ENCODE measurements around the gene SUPT20HL1. TPM values are rescaled to one million over a fixed set of nuclear protein-coding genes. Genes with fewer than 3 reads are reported as not detected.

Gene SUPT20HL1
- polyA plus RNA-seq, 3 donors from 2014 or later, result not detected

DNA sequence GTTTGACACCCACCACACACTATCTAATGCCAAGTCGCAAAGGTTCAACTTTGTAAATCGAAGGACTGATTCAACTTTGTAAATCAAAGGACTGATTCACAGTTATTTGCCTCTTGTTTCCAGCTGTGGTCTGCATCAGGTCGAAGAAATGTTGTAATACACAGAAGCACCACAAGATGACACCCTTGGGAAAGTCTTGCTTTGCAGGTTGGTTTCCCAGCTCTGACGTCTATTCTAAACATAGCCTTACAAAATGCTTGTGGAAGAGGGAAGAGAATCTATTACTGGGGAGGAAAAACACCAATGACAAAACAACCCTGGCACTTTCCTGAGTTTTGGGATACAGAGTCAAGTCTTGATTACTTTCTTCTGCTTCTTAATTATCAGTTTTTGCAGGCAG, 35.3 kb downstream of the SUPT20HL1 start:
- H3K9me3 Mint-ChIP-seq, result no peaks in the 10 kb centered on the region
- peaks cover 0 to 6% (median 1%) of the 10 kb centered on the region in 3 donors for H3K27me3 Mint-ChIP-seq (ENCODE audit: low read depth in 3 of 3)
- no peak overlapping the region for H3K27ac Mint-ChIP-seq
- peak; percentile 50 to 61 (median 58) for DNase-seq
- H3K4me3 Mint-ChIP-seq, result no peak overlapping the region
- peaks cover 0 to 6% of the 10 kb centered on the region in 2 donors for H3K4me1 Mint-ChIP-seq
- no peaks in the 10 kb centered on the region for H3K36me3 Mint-ChIP-seq

DNA sequence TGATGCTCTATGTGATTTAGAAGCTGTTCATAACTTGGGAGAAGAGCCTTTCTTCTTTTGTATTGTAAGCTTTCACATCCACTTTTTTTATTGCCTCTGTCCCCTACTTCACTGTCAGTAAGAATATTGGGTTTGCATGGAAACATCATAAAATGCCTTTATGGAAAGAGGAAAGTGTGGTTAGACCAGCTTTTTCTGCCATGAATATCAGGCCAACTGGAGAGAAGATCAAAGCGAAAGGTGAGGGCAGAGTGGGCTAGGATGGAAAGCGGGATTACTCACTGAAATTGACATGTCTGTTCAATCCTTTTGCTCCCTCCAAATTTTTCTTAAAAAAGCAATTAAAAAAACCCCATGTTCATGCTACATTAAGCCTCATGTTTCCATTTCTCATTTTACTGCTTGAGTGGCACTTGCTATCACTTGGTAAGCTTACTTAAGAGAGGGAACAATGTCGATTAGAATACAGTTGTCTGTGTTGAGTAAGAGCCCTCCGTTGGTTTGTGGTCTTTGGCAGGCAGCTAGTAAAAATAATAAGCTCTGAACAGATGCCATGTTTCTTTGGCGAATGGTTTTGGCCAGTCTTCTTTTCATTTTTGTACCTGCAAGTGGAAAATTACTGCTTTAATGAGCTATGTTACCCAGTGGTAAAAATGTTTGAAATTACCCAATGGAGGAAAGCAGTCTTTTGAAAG, 35.9 kb downstream of the SUPT20HL1 start:
- Mint-ChIP-seq H3K36me3 (no peaks in the 10 kb centered on the region), H3K27ac (no peak overlapping the region), H3K27me3 (ENCODE audit: low read depth in 3 of 3) (peaks cover 0 to 6% (median 0%) of the 10 kb centered on the region in 3 donors), H3K9me3 (no peaks in the 10 kb centered on the region), H3K4me1 (peaks cover 0 to 6% of the 10 kb centered on the region in 2 donors), H3K4me3 (no peak overlapping the region)
- no peak for DNase-seq

DNA sequence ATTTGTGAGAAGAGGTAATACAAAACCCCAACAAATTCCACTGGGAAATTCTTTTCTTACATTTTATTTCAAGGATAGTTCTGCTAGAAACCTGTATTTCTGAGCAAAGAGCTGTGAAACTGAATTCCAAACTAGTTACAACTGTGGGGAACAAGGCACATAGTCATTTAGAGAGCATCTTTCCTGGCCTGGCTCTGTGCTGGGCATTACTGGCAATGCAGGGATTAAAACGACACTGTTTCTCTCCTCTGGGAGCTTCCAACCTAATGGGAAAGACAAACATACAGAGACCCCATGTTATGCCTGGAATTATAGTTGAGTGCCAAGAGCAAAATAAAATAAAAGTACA, 36.5 kb downstream of the SUPT20HL1 start:
- H3K9me3 Mint-ChIP-seq, result no peaks in the 10 kb centered on the region
- no peak overlapping the region for H3K27ac Mint-ChIP-seq

DNA sequence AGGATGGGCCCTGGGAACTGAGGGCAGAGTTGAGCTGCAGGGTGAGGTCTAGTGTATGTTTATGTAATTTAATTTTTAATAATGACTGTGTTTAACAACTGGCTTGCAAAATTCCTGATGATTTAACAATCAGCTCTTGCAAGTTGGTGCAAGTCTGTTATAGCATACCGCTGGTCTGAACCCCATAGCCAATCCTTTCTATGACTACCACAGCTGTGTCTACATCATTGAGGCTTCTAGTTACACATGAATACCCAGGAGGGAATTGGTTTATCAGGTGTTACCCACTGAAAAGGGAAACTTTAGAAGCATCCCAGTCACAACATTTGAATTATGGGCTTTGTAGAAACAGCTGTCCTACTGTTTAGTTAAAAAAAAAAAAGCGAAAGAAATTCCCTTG, 38.3 kb downstream of the SUPT20HL1 start:
- no peak overlapping the region for H3K27ac Mint-ChIP-seq
- H3K4me1 Mint-ChIP-seq, result peaks cover 0 to 6% of the 10 kb centered on the region in 2 donors
- peaks cover 0 to 3% (median 0%) of the 10 kb centered on the region in 3 donors for H3K27me3 Mint-ChIP-seq (ENCODE audit: low read depth in 3 of 3)
- DNase-seq, result no peak
- H3K4me3 Mint-ChIP-seq, result no peak overlapping the region
- H3K36me3 Mint-ChIP-seq, result no peaks in the 10 kb centered on the region
- H3K9me3 Mint-ChIP-seq, result no peaks in the 10 kb centered on the region

More for the DNA sequence above, 36.5 kb downstream of the SUPT20HL1 start:
- Mint-ChIP-seq H3K27me3 (ENCODE audit: low read depth in 3 of 3) (peaks cover 0 to 3% (median 0%) of the 10 kb centered on the region in 3 donors), H3K4me1 (peaks cover 0 to 6% of the 10 kb centered on the region in 2 donors), H3K4me3 (no peak overlapping the region), H3K36me3 (no peaks in the 10 kb centered on the region)
- no peak for DNase-seq

DNA sequence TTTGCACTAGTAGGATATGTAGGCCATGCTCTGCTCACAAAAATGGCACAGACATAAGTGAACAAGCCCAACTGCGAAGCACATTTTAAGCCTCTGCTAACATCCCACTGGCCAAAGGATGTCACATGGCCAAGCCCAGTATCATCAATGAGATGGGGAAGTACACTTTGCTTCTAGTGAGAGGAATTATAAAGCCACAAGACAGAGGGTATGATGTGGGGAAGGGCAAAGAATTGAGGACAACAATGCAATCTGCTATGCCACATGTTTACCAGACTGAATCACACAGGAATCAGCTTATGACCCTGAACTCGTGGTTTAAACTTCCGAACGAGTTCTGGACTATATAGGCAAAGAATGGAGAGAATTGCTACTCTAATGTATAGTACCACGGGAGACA, 39.1 kb downstream of the SUPT20HL1 start:
- H3K27ac Mint-ChIP-seq, result no peak overlapping the region

DNA sequence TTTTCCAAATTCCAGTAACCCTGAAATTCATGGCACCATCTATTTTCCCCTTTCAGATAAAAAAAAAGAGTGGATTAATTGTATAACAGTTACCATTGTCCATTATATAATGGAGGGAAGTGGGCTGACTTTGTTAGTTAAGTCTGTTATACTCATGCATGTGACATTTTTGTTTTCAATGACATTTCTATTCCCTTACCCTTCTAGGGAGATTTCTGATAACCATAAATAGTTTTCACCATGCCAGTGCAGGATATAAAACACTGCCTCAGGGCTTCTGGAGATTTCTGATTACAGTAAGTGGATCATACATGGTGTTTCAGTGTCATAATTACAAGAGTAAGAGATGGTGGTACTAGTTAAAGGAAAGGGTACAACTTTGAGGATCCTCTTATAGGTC, 45.5 kb downstream of the SUPT20HL1 start:
- Mint-ChIP-seq H3K4me1 (no peaks in the 10 kb centered on the region), H3K4me3 (no peak overlapping the region), H3K27me3 (ENCODE audit: low read depth in 3 of 3) (peaks cover 0 to 5% (median 2%) of the 10 kb centered on the region in 3 donors), H3K27ac (no peak overlapping the region), H3K9me3 (no peaks in the 10 kb centered on the region), H3K36me3 (no peaks in the 10 kb centered on the region)
- no peak for DNase-seq

More for the DNA sequence above, 39.1 kb downstream of the SUPT20HL1 start:
- Mint-ChIP-seq H3K4me1 (peaks cover 0 to 6% of the 10 kb centered on the region in 2 donors), H3K9me3 (no peaks in the 10 kb centered on the region), H3K36me3 (no peaks in the 10 kb centered on the region), H3K27me3 (ENCODE audit: low read depth in 3 of 3) (peaks cover 0 to 5% (median 1%) of the 10 kb centered on the region in 3 donors), H3K4me3 (no peak overlapping the region)
- DNase-seq, result no peak

Other genes with a start within 250 kb of the SUPT20HL1 start
- gene ZFX, start 210.9 kb upstream of the SUPT20HL1 start, polyA plus RNA-seq, result 10 to 100 TPM; 27.6 to 46.7 (median 38.6) TPM
- not detected for gene SUPT20HL2, start 46.6 kb upstream of the SUPT20HL1 start, polyA plus RNA-seq
- gene PDK3, start 104.6 kb downstream of the SUPT20HL1 start, polyA plus RNA-seq, result 10 to 100 TPM; 48.4 to 65.8 (median 59.6) TPM

Measured in immature natural killer cell (primary cell).